OCI-LY3 (cell line): ENCODE measurements around the gene SLC38A1.

Source experiments
- H2AFZ ChIP-seq: fragments of 200-600, 300-600 bp; shearing (Covaris generic); 2 replicates; pipeline ENCODE4 v1.6.0; 2014; ENCODE audit warnings: antibody characterized with exemption, low read depth, low read length
- H3K27ac ChIP-seq: fragments of 200-600, 300-600 bp; sonication (generic); 2 replicates; pipeline ENCODE4 v1.5.1; 2014; ENCODE audit warnings: mild to moderate bottlenecking, low read length, moderate library complexity, mixed read lengths
- H3K27me3 ChIP-seq: fragments of 200-600, 300-600 bp; sonication (generic); 2 replicates; pipeline ENCODE4 v1.6.1; 2014; ENCODE audit warnings: low read depth, low read length, mixed read lengths
- H3K36me3 ChIP-seq: fragments of 200-600, 300-600 bp; sonication (generic); replicated peaks from 2 replicates; pipeline ENCODE3; 2014; ENCODE audit warnings: low read depth, low read length, mixed read lengths
- H3K4me1 ChIP-seq: fragments of 300-600, 200-600 bp; sonication (generic); 2 replicates; pipeline ENCODE4 v1.6.1; 2014; ENCODE audit warnings: low read length, mixed read lengths
- H3K4me2 ChIP-seq: fragments of 200-600, 300-600 bp; sonication (generic); 2 replicates; pipeline ENCODE4 v1.6.1; 2014; ENCODE audit warnings: low read length, mixed read lengths
- H3K4me3 ChIP-seq: fragments of 300-600, 200-600 bp; sonication (generic); 2 replicates; pipeline ENCODE4 v1.5.1; 2014; ENCODE audit warnings: antibody characterized with exemption, mild to moderate bottlenecking, low read length, moderate library complexity
- H3K79me2 ChIP-seq: fragments of 300-600, 200-600 bp; shearing (Covaris generic); 2 replicates; pipeline ENCODE4 v1.6.1; 2014; ENCODE audit warnings: mild to moderate bottlenecking, low read length, mixed read lengths
- H3K9ac ChIP-seq: fragments of 300-600, 200-600 bp; shearing (Covaris generic); 2 replicates; pipeline ENCODE4 v1.6.0; 2014; ENCODE audit warnings: mild to moderate bottlenecking, low read length, moderate library complexity
- H3K9me3 ChIP-seq: fragments of 200-600, 300-600 bp; shearing (Covaris generic); 2 replicates; pipeline ENCODE4 v1.6.1; 2014; ENCODE audit warnings: low read length, mixed read lengths; ENCODE audit not compliant: insufficient read depth
- H4K20me1 ChIP-seq: fragments of 200-600, 300-600 bp; sonication (generic); 2 replicates; pipeline ENCODE4 v1.6.1; 2016; ENCODE audit warnings: low read length, mixed read lengths; ENCODE audit not compliant: insufficient read depth
- CTCF ChIP-seq: fragments of 200-600, 300-600 bp; sonication (generic); IDR thresholded peaks from 2 replicates; pipeline ENCODE4 v1.5.1; 2014; ENCODE audit warnings: antibody characterized with exemption, low read length, low read depth
- EZH2phosphoT487 ChIP-seq: fragments of 200-600 bp; shearing (Covaris generic); IDR thresholded peaks from 2 replicates; pipeline ENCODE4 v1.6.1; 2018; ENCODE audit warnings: antibody characterized with exemption, mixed run types, low read depth

Gene SLC38A1

GRCh38 chr12:46153268-46153872, 115.5 kb downstream of the SLC38A1 start:
- Histone ChIP-seq H2AFZ (peak overlapping the region; percentile 27), H3K4me1 (peaks cover 26% of the 10 kb centered on the region), H3K9me3 (no peaks in the 10 kb centered on the region), H3K4me2 (peak overlapping the region; percentile 66), H3K27ac (no peak overlapping the region), H4K20me1 (no peaks in the 10 kb centered on the region), H3K9ac (peak overlapping the region; percentile 50), H3K36me3 (no peaks in the 10 kb centered on the region), H3K79me2 (no peaks in the 10 kb centered on the region), H3K4me3 (peak overlapping the region; percentile 70), H3K27me3 (no peaks in the 10 kb centered on the region)
- TF ChIP-seq EZH2phosphoT487 (no peak), CTCF (peak; percentile 88)

GRCh38 chr12:46152456-46152855, 116.4 kb downstream of the SLC38A1 start:
- Histone ChIP-seq H3K27ac (no peak overlapping the region), H3K27me3 (no peaks in the 10 kb centered on the region), H4K20me1 (no peaks in the 10 kb centered on the region), H3K36me3 (no peaks in the 10 kb centered on the region), H3K4me1 (peaks cover 32% of the 10 kb centered on the region), H3K9me3 (no peaks in the 10 kb centered on the region), H3K4me3 (0 out of 2 replicates have a peak overlapping the region, but pooled peaks have one; percentile 70), H3K4me2 (peak overlapping the region; percentile 66), H2AFZ (no peak overlapping the region), H3K79me2 (no peaks in the 10 kb centered on the region), H3K9ac (peak overlapping the region; percentile 50; the same call in 1 of the 2 replicates)
- no peak for TF ChIP-seq CTCF
- TF ChIP-seq EZH2phosphoT487: no peak

GRCh38 chr12:46150735-46151134, 118.1 kb downstream of the SLC38A1 start:
- H3K27me3 ChIP-seq: no peaks in the 10 kb centered on the region
- no peak overlapping the region for H3K27ac ChIP-seq
- 0 out of 2 replicates have a peak overlapping the region, but pooled peaks have one; percentile 27 for H2AFZ ChIP-seq
- no peak overlapping the region for H3K4me3 ChIP-seq
- H4K20me1 ChIP-seq: no peaks in the 10 kb centered on the region
- H3K36me3 ChIP-seq: no peaks in the 10 kb centered on the region
- no peak for TF ChIP-seq EZH2phosphoT487
- TF ChIP-seq CTCF: no peak
- H3K4me1 ChIP-seq: peaks cover 43% of the 10 kb centered on the region
- no peaks in the 10 kb centered on the region for H3K79me2 ChIP-seq
- H3K9ac ChIP-seq: no peak overlapping the region
- peak overlapping the region; percentile 16; the same call in 1 of the 2 replicates for H3K4me2 ChIP-seq
- H3K9me3 ChIP-seq: no peaks in the 10 kb centered on the region

- Histone ChIP-seq H3K9me3 (no peaks in the 10 kb centered on the region), H3K27me3 (no peaks in the 10 kb centered on the region), H2AFZ (no peak overlapping the region), H3K9ac (no peak overlapping the region), H3K36me3 (no peaks in the 10 kb centered on the region), H3K4me1 (peaks cover 43% of the 10 kb centered on the region), H3K4me3 (no peak overlapping the region), H3K27ac (no peak overlapping the region), H4K20me1 (no peaks in the 10 kb centered on the region), H3K4me2 (no peak overlapping the region), H3K79me2 (no peaks in the 10 kb centered on the region)
- TF ChIP-seq CTCF: no peak
- TF ChIP-seq EZH2phosphoT487: no peak
Measured at GRCh38 chr12:46149905-46150304, 118.9 kb downstream of the SLC38A1 start.
